Lower leg skin (tissue), 4 donors: Measurements from ENCODE around the gene ASCL1. TPM values are rescaled to one million over a fixed set of nuclear protein-coding genes. Genes with fewer than 3 reads are reported as not detected.

Source experiments
- DNase-seq, 2 donors: peaks; one replicate each; pipeline ENCODE4 v3.0.0-alpha.2; 2019; ENCODE audit warnings: low spot score in 2 of 2
- H3K4me3 ChIP-seq: fragments of 200-600 bp; sonication (generic); 2 replicates; pipeline ENCODE4 v1.5.1; 2017; ENCODE audit warnings: mild to moderate bottlenecking, low read depth; ENCODE audit not compliant: poor library complexity, severe bottlenecking
- CTCF ChIP-seq, 3 donors: fragments of 450-650 bp; IDR thresholded peaks; one replicate each; pipeline ENCODE4 v1.5.1; 2016; ENCODE audit warnings: antibody characterized with exemption in 3 of 3, mild to moderate bottlenecking in 3 of 3, moderate library complexity in 2 of 3
- POLR2A ChIP-seq, 2 donors: fragments of 450-650 bp; IDR thresholded peaks; one replicate each; pipeline ENCODE4 v1.6.1; 2016 to 2017; ENCODE audit warnings: antibody characterized with exemption in 2 of 2, mild to moderate bottlenecking in 1 of 2, moderate library complexity in 1 of 2
- WGBS, 2 donors: methylation state at CpG; one replicate each; pipeline ENCODE4 v1.1.5; 2018; 5-methylcytosine and 5-hydroxymethylcytosine counted together
- intact Hi-C: fragments of 100-400 bp; cut with DNase I; formaldehyde crosslinking; loops from one replicate; pipeline ENCODE4 v1.15.0; 2023; ENCODE audit warnings: low total_unique reads
- total RNA-seq, 4 donors: library from RNA; depleted of rRNA; stranded (reverse); fragments of >200 nt; gene quantifications; one replicate each; pipeline ENCODE4 v1.1.0, GENCODE V29; 2016

ASCL1 gene
- total RNA-seq, 4 donors from 2014 or later: not detected

GRCh38 chr12:102913453-102914226 lies 43.8 kb upstream of the ASCL1 start:
- 80 to 81% methylated on average over 2 of the region's 2 CpGs for WGBS, 2 donors
- intact Hi-C loops: no loop called here
- no peak overlapping the region for H3K4me3 ChIP-seq
- DNase-seq: no peak
- TF ChIP-seq POLR2A (IDR thresholded peaks at IDR 0.05) (no peak), CTCF (IDR thresholded peaks at IDR 0.05) (no peak)

- WGBS, 2 donors: 63 to 70% methylated on average over 5 of the region's 5 CpGs
- no peak for DNase-seq
- intact Hi-C loops: no loop called here
- H3K4me3 ChIP-seq: no peak overlapping the region
- TF ChIP-seq POLR2A (IDR thresholded peaks at IDR 0.05): no peak
Measured at GRCh38 chr12:102916252-102917025, 41.0 kb upstream of the ASCL1 start.

GRCh38 chr12:102917026-102917787 lies 40.3 kb upstream of the ASCL1 start, which contains the start of gene PAH:
PAH (minus strand) TSS chr12:102917244; CDS start chr12:102917130, 114 bp downstream.
- 8 to 10% methylated on average over 29 of the region's 30 CpGs for WGBS, 2 donors
- intact Hi-C loops: no loop called here

GRCh38 chr12:102918840-102919239 lies 38.6 kb upstream of the ASCL1 start:
- TF ChIP-seq CTCF (IDR thresholded peaks at IDR 0.05): no peak
- intact Hi-C loops: no loop called here
- 75 to 80% methylated on average over 2 of the region's 2 CpGs for WGBS, 2 donors
- H3K4me3 ChIP-seq: no peak overlapping the region
- no peak for DNase-seq

More at GRCh38 chr12:102917026-102917787, 40.3 kb upstream of the ASCL1 start, which contains the start of gene PAH:
- TF ChIP-seq POLR2A (IDR thresholded peaks at IDR 0.05) (no peak), CTCF (IDR thresholded peaks at IDR 0.05) (no peak)
- DNase-seq: peak in 1 of 2 donors; percentile 82
- H3K4me3 ChIP-seq: no peak within 1 kb of the TSS

GRCh38 chr12:102920271-102920670 lies 37.2 kb upstream of the ASCL1 start:
- no peak for DNase-seq
- intact Hi-C loops: no loop called here
- H3K4me3 ChIP-seq: no peak overlapping the region
- TF ChIP-seq CTCF (IDR thresholded peaks at IDR 0.05) (no peak), POLR2A (IDR thresholded peaks at IDR 0.05) (no peak)

GRCh38 chr12:102921240-102921639 lies 36.2 kb upstream of the ASCL1 start:
- intact Hi-C loops: no loop called here
- no peak overlapping the region for H3K4me3 ChIP-seq
- TF ChIP-seq CTCF (IDR thresholded peaks at IDR 0.05): no peak
- no peak for TF ChIP-seq POLR2A (IDR thresholded peaks at IDR 0.05)
- no peak for DNase-seq
